ENCODE results near the gene F8. TPM values are rescaled to one million over a fixed set of nuclear protein-coding genes. Genes with fewer than 3 reads are reported as not detected.
A peak's percentile ranks its signal among the peaks of the same experiment; 100 is the strongest.

F8 gene
- total and polyA plus RNA-seq, 2 donors from 2014 or later: 15.1 to 41.3 TPM

DNA sequence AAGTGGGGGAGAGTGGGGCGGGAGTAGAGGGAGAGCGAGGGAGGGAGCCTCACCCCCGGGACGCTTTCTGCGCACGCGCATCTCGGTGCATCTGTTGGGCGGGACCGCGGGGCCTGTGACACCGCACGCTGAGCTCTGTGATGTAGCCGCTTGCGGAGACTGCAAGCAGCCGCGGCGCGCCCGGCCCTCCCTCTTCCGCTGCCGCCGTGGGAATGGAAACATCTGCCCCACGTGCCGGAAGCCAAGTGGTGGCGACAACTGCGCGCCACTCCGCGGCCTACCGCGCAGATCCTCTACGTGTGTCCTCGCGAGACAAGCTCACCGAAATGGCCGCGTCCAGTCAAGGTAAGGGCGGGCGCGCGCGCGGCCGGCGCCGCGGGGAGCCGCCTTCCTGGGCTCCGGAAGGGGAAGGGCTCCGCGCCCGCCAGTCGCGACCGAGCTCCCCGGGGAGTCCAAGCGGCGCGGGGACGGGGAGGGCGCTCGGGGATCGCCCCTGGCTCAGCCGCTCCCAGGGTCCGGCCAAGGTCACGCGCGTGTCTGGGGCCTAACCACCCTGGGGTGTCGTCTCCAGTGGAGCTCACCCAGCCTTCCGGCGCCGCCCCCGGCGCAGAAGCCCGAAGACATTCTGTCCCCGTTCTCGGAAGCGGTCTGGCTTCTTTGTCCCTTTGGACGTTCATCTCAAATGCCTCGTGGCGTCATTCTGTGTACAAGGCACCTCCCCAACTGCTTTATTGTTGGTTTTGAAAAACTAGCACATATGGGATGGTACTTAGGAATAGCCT is 4.4 kb upstream of the F8 start, which contains the start of gene FUNDC2:
Gene FUNDC2, plus strand, starts transcription at position 118 of the 782 bp plus-strand sequence. Its CDS starts 95 bp downstream, at position 213.
- DNase-seq (peak; percentile 94 to 98 (median 97)), FAIRE-seq (no peak)
- Histone ChIP-seq H3K27ac (ENCODE audit: low read depth in 2 of 2, low read length in 2 of 2) (peak within 1 kb of the TSS; percentile 94), H3K9me3 (ENCODE audit: control insufficient read depth in 2 of 3, insufficient read depth in 1 of 3, low read length in 3 of 3) (no peaks in the 10 kb centered on the region), H3K9ac (ENCODE audit: low read length in 3 of 3) (peak within 1 kb of the TSS; percentile 86 to 96 (median 95)), H3K36me3 (ENCODE audit: control insufficient read depth in 2 of 3, insufficient read depth in 3 of 3, low read length in 3 of 3) (no peaks in the 10 kb centered on the region), H3K4me3 (ENCODE audit: low read length in 3 of 3) (peak within 1 kb of the TSS; percentile 92 to 98 (median 94)), H3K4me1 (ENCODE audit: control insufficient read depth in 2 of 3, insufficient read depth in 2 of 3, low read depth in 1 of 3, low read length in 3 of 3) (peaks cover 0 to 2% (median 0%) of the 10 kb centered on the region in 3 donors), H3K27me3 (ENCODE audit: control insufficient read depth, insufficient read depth, low read length) (no peaks in the 10 kb centered on the region)
- TF ChIP-seq, protein P1, sequence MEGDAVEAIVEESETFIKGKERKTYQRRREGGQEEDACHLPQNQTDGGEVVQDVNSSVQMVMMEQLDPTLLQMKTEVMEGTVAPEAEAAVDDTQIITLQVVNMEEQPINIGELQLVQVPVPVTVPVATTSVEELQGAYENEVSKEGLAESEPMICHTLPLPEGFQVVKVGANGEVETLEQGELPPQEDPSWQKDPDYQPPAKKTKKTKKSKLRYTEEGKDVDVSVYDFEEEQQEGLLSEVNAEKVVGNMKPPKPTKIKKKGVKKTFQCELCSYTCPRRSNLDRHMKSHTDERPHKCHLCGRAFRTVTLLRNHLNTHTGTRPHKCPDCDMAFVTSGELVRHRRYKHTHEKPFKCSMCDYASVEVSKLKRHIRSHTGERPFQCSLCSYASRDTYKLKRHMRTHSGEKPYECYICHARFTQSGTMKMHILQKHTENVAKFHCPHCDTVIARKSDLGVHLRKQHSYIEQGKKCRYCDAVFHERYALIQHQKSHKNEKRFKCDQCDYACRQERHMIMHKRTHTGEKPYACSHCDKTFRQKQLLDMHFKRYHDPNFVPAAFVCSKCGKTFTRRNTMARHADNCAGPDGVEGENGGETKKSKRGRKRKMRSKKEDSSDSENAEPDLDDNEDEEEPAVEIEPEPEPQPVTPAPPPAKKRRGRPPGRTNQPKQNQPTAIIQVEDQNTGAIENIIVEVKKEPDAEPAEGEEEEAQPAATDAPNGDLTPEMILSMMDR (IDR thresholded peaks at IDR 0.05; ENCODE audit: borderline replicate concordance, extremely low read depth, insufficient read depth): no peak
- intact Hi-C loops (cut with DNase I): no loop called here

DNA sequence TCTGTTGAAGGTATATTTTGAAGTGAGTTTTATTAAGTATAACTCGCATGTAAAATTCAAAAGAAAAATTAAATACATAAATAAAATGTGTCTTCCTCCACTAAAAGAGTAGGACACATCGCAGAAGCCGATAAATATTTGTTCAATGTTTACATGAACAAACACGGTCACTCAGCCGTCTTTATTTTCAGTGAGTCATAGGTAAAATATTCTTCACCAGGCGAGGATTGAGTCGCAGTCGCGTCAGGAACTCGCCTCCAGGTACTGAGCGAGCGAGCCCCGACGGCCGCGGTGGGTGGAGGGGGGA is 3.9 kb upstream of the F8 start:
- no peaks in the 10 kb centered on the region for H3K9me3 ChIP-seq (ENCODE audit: control insufficient read depth in 2 of 3, insufficient read depth in 1 of 3, low read length in 3 of 3)
- no peak for DNase-seq
- intact Hi-C loops (cut with DNase I): no loop called here

DNA sequence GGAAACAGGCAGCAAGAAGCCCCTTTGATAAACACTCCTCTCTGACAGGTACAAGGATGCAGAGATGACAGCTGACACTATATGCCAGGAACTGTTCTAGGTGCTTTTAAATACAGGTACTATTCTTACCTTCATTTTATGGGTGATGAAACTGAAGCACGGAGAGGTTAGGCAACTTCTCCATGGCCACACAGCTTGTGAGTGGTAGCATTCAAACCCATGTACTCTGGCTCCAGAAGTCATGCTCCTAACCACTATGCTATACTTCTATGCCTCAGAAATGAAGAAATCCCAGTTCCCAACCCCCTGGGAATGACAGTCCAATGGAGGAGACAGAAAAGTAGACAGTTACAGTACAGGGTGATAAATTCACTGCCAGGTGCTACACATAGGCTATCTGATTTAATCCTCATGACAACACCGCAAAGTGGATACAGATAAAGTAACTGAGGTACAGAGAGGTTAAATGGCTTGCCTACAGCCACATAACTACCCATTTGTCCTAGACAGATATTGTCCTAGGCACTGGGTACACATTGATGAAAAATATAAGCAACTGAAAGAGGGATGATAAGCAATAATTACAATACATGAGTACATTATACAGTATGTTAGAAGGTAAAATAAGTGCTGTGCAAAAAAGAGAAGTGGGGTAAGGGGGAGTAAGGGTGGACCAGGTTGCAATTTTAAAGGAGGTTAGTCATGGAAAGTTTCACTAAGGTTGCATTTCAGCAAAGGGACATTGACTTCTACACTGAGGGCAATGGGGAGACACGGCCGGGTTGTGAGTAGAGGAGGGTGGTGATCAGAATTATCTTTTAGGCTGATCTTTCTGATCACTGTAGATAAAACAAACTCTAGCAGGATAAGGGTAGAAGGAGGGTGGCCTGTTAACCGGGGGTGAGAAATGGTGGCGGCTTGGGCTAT is 1.6 kb upstream of the F8 start:
- H3K9ac ChIP-seq (ENCODE audit: low read length in 3 of 3): no peak overlapping the region
- TF ChIP-seq, protein P1 (IDR thresholded peaks at IDR 0.05; ENCODE audit: borderline replicate concordance, extremely low read depth, insufficient read depth): no peak
- no peak overlapping the region for H3K4me3 ChIP-seq (ENCODE audit: low read length in 3 of 3)
- peaks cover 0 to 2% (median 0%) of the 10 kb centered on the region in 3 donors for H3K4me1 ChIP-seq (ENCODE audit: control insufficient read depth in 2 of 3, insufficient read depth in 2 of 3, low read depth in 1 of 3, low read length in 3 of 3)
- DNase-seq (no peak), FAIRE-seq (no peak)
- no peaks in the 10 kb centered on the region for H3K9me3 ChIP-seq (ENCODE audit: control insufficient read depth in 2 of 3, insufficient read depth in 1 of 3, low read length in 3 of 3)
- H3K27ac ChIP-seq (ENCODE audit: low read depth in 2 of 2, low read length in 2 of 2): no peak overlapping the region
- H3K27me3 ChIP-seq (ENCODE audit: control insufficient read depth, insufficient read depth, low read length): no peaks in the 10 kb centered on the region
- no peaks in the 10 kb centered on the region for H3K36me3 ChIP-seq (ENCODE audit: control insufficient read depth in 2 of 3, insufficient read depth in 3 of 3, low read length in 3 of 3)
- intact Hi-C loops (cut with DNase I): no loop called here

More for the DNA sequence above, 3.9 kb upstream of the F8 start:
- Histone ChIP-seq H3K4me3 (ENCODE audit: low read length in 3 of 3) (peak overlapping the region; percentile 54 to 75 (median 60)), H3K27me3 (ENCODE audit: control insufficient read depth, insufficient read depth, low read length) (no peaks in the 10 kb centered on the region), H3K27ac (ENCODE audit: low read depth in 2 of 2, low read length in 2 of 2) (peak overlapping the region; percentile 94), H3K9ac (ENCODE audit: low read length in 3 of 3) (peak overlapping the region in 1 of 3 donors; percentile 46), H3K36me3 (ENCODE audit: control insufficient read depth in 2 of 3, insufficient read depth in 3 of 3, low read length in 3 of 3) (no peaks in the 10 kb centered on the region), H3K4me1 (ENCODE audit: control insufficient read depth in 2 of 3, insufficient read depth in 2 of 3, low read depth in 1 of 3, low read length in 3 of 3) (peaks cover 0 to 2% (median 0%) of the 10 kb centered on the region in 3 donors)
- FAIRE-seq: peak; percentile 32
- TF ChIP-seq, protein P1 (IDR thresholded peaks at IDR 0.05; ENCODE audit: borderline replicate concordance, extremely low read depth, insufficient read depth): no peak

All from kidney (tissue), 14 donors.